CD4-positive, CD25-positive, alpha-beta regulatory T cell (primary cell): Measurements from ENCODE around the gene TSPAN18. TPM values are rescaled to one million over a fixed set of nuclear protein-coding genes. Genes with fewer than 3 reads are reported as not detected.

Source experiments
- ATAC-seq, 2 donors: fragments of 150-1000 bp; cut with Tn5 transposase; one replicate each; pipeline ENCODE4 v1.10.0; 2021; ENCODE audit warnings: low read depth in 2 of 2, moderate number of reproducible peaks in 2 of 2, moderate library complexity in 1 of 2
- DNase-seq, 3 donors: peaks; one replicate each; pipeline versions ENCODE4 v3.0.0 to v3.0.0-alpha.2; 2012 to 2022; ENCODE audit warnings: mixed read lengths in 1 of 3
- H3K27ac ChIP-seq: one replicate; pipeline ENCODE4 v1.7.0; 2013; ENCODE audit warnings: mild to moderate bottlenecking, low read length; ENCODE audit not compliant: insufficient read depth, poor library complexity, severe bottlenecking
- H3K27me3 ChIP-seq: one replicate; pipeline ENCODE4 v1.7.0; 2013; ENCODE audit warnings: low read length; ENCODE audit not compliant: control insufficient read depth, insufficient read depth
- H3K36me3 ChIP-seq: one replicate; pipeline ENCODE4 v1.7.0; 2013; ENCODE audit warnings: mild to moderate bottlenecking, low read length, moderate library complexity; ENCODE audit not compliant: control insufficient read depth, insufficient read depth
- H3K4me1 ChIP-seq: 2 replicates; pipeline ENCODE4 v1.7.0; 2013; ENCODE audit warnings: mild to moderate bottlenecking, low read length; ENCODE audit not compliant: insufficient read depth, control insufficient read depth, poor library complexity, severe bottlenecking
- H3K4me3 ChIP-seq: one replicate; pipeline ENCODE4 v1.7.0; 2013; ENCODE audit warnings: low read depth, mild to moderate bottlenecking, low read length, moderate library complexity
- H3K9me3 ChIP-seq, 2 experiments: 1 replicate in 1 of 2; 2 replicates in 1 of 2; pipeline ENCODE4 v1.7.0; 2013; ENCODE audit warnings: low read length in 2 of 2, mild to moderate bottlenecking in 1 of 2, moderate library complexity in 1 of 2; ENCODE audit not compliant: control insufficient read depth in 2 of 2
- H3K27ac Mint-ChIP-seq, 3 donors: one replicate each; pipeline ENCODE4 v1.8.0; 2020 to 2022; ENCODE audit warnings: mild to moderate bottlenecking in 3 of 3, mixed read lengths in 3 of 3, moderate library complexity in 2 of 3
- H3K27me3 Mint-ChIP-seq: one replicate; pipeline ENCODE4 v1.8.0; 2022; ENCODE audit warnings: mild to moderate bottlenecking, mixed read lengths
- H3K36me3 Mint-ChIP-seq: one replicate; pipeline ENCODE4 v1.8.0; 2020; ENCODE audit warnings: mixed read lengths
- H3K4me1 Mint-ChIP-seq, 4 donors: one replicate each; pipeline ENCODE4 v1.8.0; 2020 to 2022; ENCODE audit warnings: mixed read lengths in 4 of 4, mild to moderate bottlenecking in 1 of 4
- H3K4me3 Mint-ChIP-seq, 4 donors: one replicate each; pipeline ENCODE4 v1.8.0; 2020 to 2022; ENCODE audit warnings: mild to moderate bottlenecking in 4 of 4, mixed read lengths in 4 of 4, moderate library complexity in 3 of 4
- H3K9me3 Mint-ChIP-seq, 7 donors: one replicate each; pipeline ENCODE4 v1.8.0; 2020 to 2022; ENCODE audit warnings: mixed read lengths in 7 of 7, mild to moderate bottlenecking in 3 of 7, moderate library complexity in 2 of 7
- polyA plus RNA-seq, 4 donors: library from polyadenylated mRNA; unstranded; fragments of 300-500 nt; fragmentation: Illumina TruSeq; gene quantifications; one replicate each; pipeline ENCODE4 v1.2.3, GENCODE V29; 2021
- total RNA-seq: library from RNA; stranded (reverse); gene quantifications from one replicate; pipeline ENCODE4 v1.2.3, GENCODE V29; 2022

TSPAN18 gene
- total and polyA plus RNA-seq, 5 donors from 2014 or later = 3.2 to 36.9 (median 4.9) TPM

- H3K4me1 Mint-ChIP-seq = peaks cover 0 to 26% (median 14%) of the 10 kb centered on the region in 4 donors
- H3K36me3 ChIP-seq = no peaks in the 10 kb centered on the region
- H3K4me1 ChIP-seq = no peaks in the 10 kb centered on the region
- ATAC-seq (no peak), DNase-seq (no peak)
- no peak overlapping the region for H3K4me3 ChIP-seq
- no peak overlapping the region for H3K27ac Mint-ChIP-seq
- H3K27ac ChIP-seq = no peak overlapping the region
- no peaks in the 10 kb centered on the region for H3K9me3 ChIP-seq
- H3K27me3 Mint-ChIP-seq = no peaks in the 10 kb centered on the region
- no peaks in the 10 kb centered on the region for H3K27me3 ChIP-seq
- H3K4me3 Mint-ChIP-seq = no peak overlapping the region
- H3K36me3 Mint-ChIP-seq = peaks cover 16% of the 10 kb centered on the region
- no peaks in the 10 kb centered on the region for H3K9me3 Mint-ChIP-seq
Measured at GRCh38 chr11:44782478-44782877, 55.7 kb downstream of the TSPAN18 start.

- Histone ChIP-seq H3K36me3 (no peaks in the 10 kb centered on the region), H3K27me3 (no peaks in the 10 kb centered on the region), H3K27ac (no peak overlapping the region), H3K9me3 (no peaks in the 10 kb centered on the region), H3K4me1 (no peaks in the 10 kb centered on the region), H3K4me3 (no peak overlapping the region)
- no peak overlapping the region for H3K27ac Mint-ChIP-seq
- ATAC-seq = no peak
- no peak for DNase-seq
- H3K27me3 Mint-ChIP-seq = no peaks in the 10 kb centered on the region
- H3K9me3 Mint-ChIP-seq = no peaks in the 10 kb centered on the region
- peaks cover 0 to 25% (median 15%) of the 10 kb centered on the region in 4 donors for H3K4me1 Mint-ChIP-seq
- H3K36me3 Mint-ChIP-seq = peaks cover 15% of the 10 kb centered on the region
- no peak overlapping the region for H3K4me3 Mint-ChIP-seq
Measured at GRCh38 chr11:44784436-44784760, 57.6 kb downstream of the TSPAN18 start.

DNA sequence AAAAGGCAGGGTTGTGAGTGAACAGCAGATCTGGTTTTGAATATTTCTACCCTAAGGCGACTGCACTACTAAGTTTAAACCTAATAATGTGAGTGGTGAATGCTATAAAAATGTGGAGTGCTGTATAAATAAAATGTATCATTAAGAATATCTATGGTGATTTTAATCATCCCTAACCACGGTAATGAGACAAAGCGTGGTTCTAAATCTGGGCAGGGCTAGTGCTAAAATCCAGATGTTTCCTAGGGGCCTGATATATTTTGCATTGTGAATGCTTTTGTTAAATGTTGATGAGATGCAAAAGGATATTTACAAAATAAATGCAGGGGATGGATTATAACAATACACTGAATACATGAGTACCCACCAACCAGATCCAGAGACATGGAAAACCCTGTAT, 58.1 kb downstream of the TSPAN18 start:
- H3K27me3 Mint-ChIP-seq = no peaks in the 10 kb centered on the region
- peaks cover 0 to 20% (median 15%) of the 10 kb centered on the region in 4 donors for H3K4me1 Mint-ChIP-seq
- no peaks in the 10 kb centered on the region for H3K9me3 ChIP-seq
- H3K4me3 Mint-ChIP-seq = no peak overlapping the region
- DNase-seq = no peak
- H3K36me3 ChIP-seq = no peaks in the 10 kb centered on the region
- no peak for ATAC-seq
- no peaks in the 10 kb centered on the region for H3K9me3 Mint-ChIP-seq
- H3K27me3 ChIP-seq = no peaks in the 10 kb centered on the region
- no peak overlapping the region for H3K27ac Mint-ChIP-seq
- no peaks in the 10 kb centered on the region for H3K4me1 ChIP-seq
- peaks cover 10% of the 10 kb centered on the region for H3K36me3 Mint-ChIP-seq
- no peak overlapping the region for H3K4me3 ChIP-seq
- H3K27ac ChIP-seq = no peak overlapping the region

DNA sequence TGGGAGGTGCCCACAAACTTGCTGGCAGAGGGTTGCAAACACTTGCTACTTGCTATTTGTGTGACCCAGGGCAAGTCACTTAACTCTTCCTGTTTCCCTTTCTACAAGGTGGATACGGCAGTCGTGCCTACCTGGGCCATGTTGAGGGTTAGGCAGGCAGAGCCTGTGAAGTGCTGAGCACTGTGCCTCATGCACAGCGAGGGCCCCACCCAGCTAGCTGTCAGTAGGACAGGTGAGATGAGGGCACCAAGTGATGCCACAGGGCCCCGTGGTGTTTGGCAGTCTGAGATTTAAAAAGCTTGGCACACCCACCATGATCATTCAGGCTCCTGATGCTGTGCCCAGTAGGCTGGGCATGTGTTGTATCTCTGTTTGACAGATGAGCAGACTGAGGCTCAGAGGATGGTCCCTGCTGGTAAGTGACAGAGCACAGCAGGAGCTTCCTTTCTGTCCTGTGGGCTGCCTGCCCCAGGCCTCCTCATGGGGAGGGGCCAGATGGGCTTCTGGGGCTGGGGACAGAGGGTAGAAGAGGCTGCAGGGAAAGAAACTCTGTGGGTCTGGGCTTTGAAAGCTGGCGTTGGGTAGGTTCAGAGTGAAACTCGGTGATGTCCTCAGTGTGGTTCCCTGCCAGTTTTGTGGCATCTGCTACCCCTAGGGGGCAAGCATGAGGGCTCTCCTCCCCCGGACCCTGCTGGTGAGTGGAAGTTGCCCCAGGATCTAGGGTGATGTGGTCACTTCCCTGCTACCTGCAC, 59.3 kb downstream of the TSPAN18 start:
- peaks cover 0 to 16% (median 10%) of the 10 kb centered on the region in 4 donors for H3K4me1 Mint-ChIP-seq

DNA sequence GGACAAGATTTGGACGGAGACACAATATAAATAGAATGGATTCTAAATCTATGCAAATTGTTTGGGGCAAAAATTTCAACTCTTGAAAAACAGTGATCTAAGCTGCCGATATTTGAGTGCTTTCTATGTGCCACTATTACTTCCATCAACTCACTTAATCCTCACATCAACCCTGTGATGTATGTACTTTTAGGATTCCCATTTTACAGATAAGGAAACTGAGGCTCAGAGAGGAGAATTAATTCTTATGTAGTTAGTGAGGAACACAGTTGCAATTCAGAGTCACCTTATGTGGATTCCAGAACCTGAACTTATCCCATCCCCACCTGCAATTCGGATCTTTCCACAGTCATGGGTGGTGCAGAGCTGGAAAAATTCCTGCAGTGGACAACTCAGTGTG, 60.3 kb downstream of the TSPAN18 start:
- H3K27ac Mint-ChIP-seq = no peak overlapping the region

More for the DNA sequence above, 59.3 kb downstream of the TSPAN18 start:
- no peak overlapping the region for H3K4me3 Mint-ChIP-seq
- Histone ChIP-seq H3K4me1 (no peaks in the 10 kb centered on the region), H3K4me3 (no peak overlapping the region), H3K27ac (no peak overlapping the region), H3K27me3 (no peaks in the 10 kb centered on the region), H3K9me3 (no peaks in the 10 kb centered on the region), H3K36me3 (no peaks in the 10 kb centered on the region)
- H3K27ac Mint-ChIP-seq = no peak overlapping the region
- H3K36me3 Mint-ChIP-seq = peaks cover 9% of the 10 kb centered on the region
- DNase-seq = no peak
- H3K9me3 Mint-ChIP-seq = no peaks in the 10 kb centered on the region
- no peaks in the 10 kb centered on the region for H3K27me3 Mint-ChIP-seq
- no peak for ATAC-seq

GRCh38 chr11:44787981-44788380, 61.2 kb downstream of the TSPAN18 start:
- Histone ChIP-seq H3K36me3 (no peaks in the 10 kb centered on the region), H3K27me3 (no peaks in the 10 kb centered on the region), H3K4me3 (no peak overlapping the region), H3K27ac (no peak overlapping the region), H3K4me1 (no peaks in the 10 kb centered on the region), H3K9me3 (no peaks in the 10 kb centered on the region)
- peak overlapping the region in 1 of 3 donors; percentile 32 for H3K27ac Mint-ChIP-seq
- peaks cover 0 to 20% (median 10%) of the 10 kb centered on the region in 4 donors for H3K4me1 Mint-ChIP-seq
- ATAC-seq = no peak
- H3K36me3 Mint-ChIP-seq = peaks cover 10% of the 10 kb centered on the region
- H3K27me3 Mint-ChIP-seq = no peaks in the 10 kb centered on the region
- no peak overlapping the region for H3K4me3 Mint-ChIP-seq
- DNase-seq = no peak
- H3K9me3 Mint-ChIP-seq = no peaks in the 10 kb centered on the region

More for the DNA sequence above, 60.3 kb downstream of the TSPAN18 start:
- H3K4me1 ChIP-seq = no peaks in the 10 kb centered on the region
- no peaks in the 10 kb centered on the region for H3K9me3 Mint-ChIP-seq
- H3K36me3 Mint-ChIP-seq = peaks cover 5% of the 10 kb centered on the region
- no peaks in the 10 kb centered on the region for H3K9me3 ChIP-seq
- H3K4me3 Mint-ChIP-seq = no peak overlapping the region
- no peak for DNase-seq
- H3K36me3 ChIP-seq = no peaks in the 10 kb centered on the region
- ATAC-seq = no peak
- H3K27ac ChIP-seq = no peak overlapping the region
- no peaks in the 10 kb centered on the region for H3K27me3 ChIP-seq
- no peak overlapping the region for H3K4me3 ChIP-seq
- no peaks in the 10 kb centered on the region for H3K27me3 Mint-ChIP-seq
- H3K4me1 Mint-ChIP-seq = peaks cover 0 to 16% (median 10%) of the 10 kb centered on the region in 4 donors

GRCh38 chr11:44788536-44789261, 61.9 kb downstream of the TSPAN18 start:
- no peak overlapping the region for H3K4me3 Mint-ChIP-seq
- peaks cover 0 to 22% (median 12%) of the 10 kb centered on the region in 4 donors for H3K4me1 Mint-ChIP-seq
- no peaks in the 10 kb centered on the region for H3K4me1 ChIP-seq
- no peaks in the 10 kb centered on the region for H3K9me3 Mint-ChIP-seq
- no peak for DNase-seq
- H3K36me3 Mint-ChIP-seq = peaks cover 10% of the 10 kb centered on the region
- H3K27ac ChIP-seq = no peak overlapping the region
- H3K27me3 ChIP-seq = no peaks in the 10 kb centered on the region
- no peak overlapping the region for H3K4me3 ChIP-seq
- no peaks in the 10 kb centered on the region for H3K27me3 Mint-ChIP-seq
- no peaks in the 10 kb centered on the region for H3K36me3 ChIP-seq
- ATAC-seq = no peak
- no peak overlapping the region for H3K27ac Mint-ChIP-seq
- H3K9me3 ChIP-seq = no peaks in the 10 kb centered on the region
